Measurements from ENCODE around the gene PNKP.

GRCh38 chr19:49873129-49873521 lies 5.7 kb upstream of the PNKP start:
- TF ChIP-seq POLR2AphosphoS5 (IDR thresholded peaks at IDR 0.05; ENCODE audit: low read depth, low read length) (no peak), POLR2A (IDR thresholded peaks at IDR 0.05; ENCODE audit: low read depth, low read length) (no peak)
